NCI-H2171 (cell line): ENCODE results near the gene C4orf50.

Source experiments
- DNase-seq: peaks from one replicate; lab custom pipeline; 2025; lab: John Stamatoyannopoulos, UW

Gene C4orf50

GRCh38 chr4:5992828-5993321 lies 25.4 kb downstream of the C4orf50 start:
- no peak for DNase-seq

GRCh38 chr4:5992171-5992827 lies 25.9 kb downstream of the C4orf50 start:
- no peak for DNase-seq

GRCh38 chr4:5991405-5991804 lies 26.8 kb downstream of the C4orf50 start:
- DNase-seq: no peak

GRCh38 chr4:5990446-5991160 lies 27.6 kb downstream of the C4orf50 start:
- no peak for DNase-seq

GRCh38 chr4:5989236-5990225 lies 28.7 kb downstream of the C4orf50 start:
- DNase-seq: no peak

GRCh38 chr4:5988086-5988845 lies 30.0 kb downstream of the C4orf50 start:
- DNase-seq: no peak

GRCh38 chr4:5984843-5985242 lies 33.4 kb downstream of the C4orf50 start:
- no peak for DNase-seq

GRCh38 chr4:5982156-5982973 lies 35.9 kb downstream of the C4orf50 start:
- no peak for DNase-seq

GRCh38 chr4:5980436-5981155 lies 37.6 kb downstream of the C4orf50 start:
- no peak for DNase-seq

- DNase-seq: peak; percentile 24
These were observed 38.2 kb downstream of the C4orf50 start for GRCh38 chr4:5979981-5980380.

GRCh38 chr4:5976921-5977320 lies 41.3 kb downstream of the C4orf50 start:
- DNase-seq: no peak

- no peak for DNase-seq
These were observed 41.8 kb downstream of the C4orf50 start for GRCh38 chr4:5976431-5976830.

- DNase-seq: no peak
These were observed 43.9 kb downstream of the C4orf50 start for GRCh38 chr4:5974321-5974720.

- DNase-seq: no peak
These were observed 44.6 kb downstream of the C4orf50 start for GRCh38 chr4:5973486-5974220.

GRCh38 chr4:5973033-5973432 lies 45.2 kb downstream of the C4orf50 start:
- no peak for DNase-seq

- DNase-seq: no peak
These were observed 45.7 kb downstream of the C4orf50 start for GRCh38 chr4:5972571-5972970.

- no peak for DNase-seq
These were observed 47.2 kb downstream of the C4orf50 start for GRCh38 chr4:5971078-5971450.

GRCh38 chr4:5970381-5971077 lies 47.7 kb downstream of the C4orf50 start:
- no peak for DNase-seq

GRCh38 chr4:5969777-5970176 lies 48.5 kb downstream of the C4orf50 start:
- no peak for DNase-seq
